ENCODE data around the gene CCDC24.

DNA sequence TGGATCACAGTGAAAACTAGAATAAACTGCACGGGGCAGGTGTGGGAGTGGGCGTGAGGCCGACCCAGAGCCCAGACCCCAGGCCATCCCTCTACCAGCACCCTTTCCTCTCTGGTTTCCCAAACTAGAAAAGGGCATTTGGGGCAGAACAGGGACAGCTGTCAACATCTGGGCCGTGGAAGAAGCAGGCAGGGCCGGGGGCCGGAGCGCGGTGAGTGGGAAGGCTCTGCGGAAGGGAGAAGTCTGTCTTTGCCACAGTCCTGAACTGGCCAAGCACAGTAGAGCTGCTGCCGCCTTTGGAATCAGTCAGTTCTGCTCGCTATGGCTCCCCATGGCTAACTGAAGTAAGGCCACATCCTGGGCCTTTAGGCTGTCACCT is 6.6 kb downstream of the CCDC24 start:
- TF ChIP-seq, protein P1, sequence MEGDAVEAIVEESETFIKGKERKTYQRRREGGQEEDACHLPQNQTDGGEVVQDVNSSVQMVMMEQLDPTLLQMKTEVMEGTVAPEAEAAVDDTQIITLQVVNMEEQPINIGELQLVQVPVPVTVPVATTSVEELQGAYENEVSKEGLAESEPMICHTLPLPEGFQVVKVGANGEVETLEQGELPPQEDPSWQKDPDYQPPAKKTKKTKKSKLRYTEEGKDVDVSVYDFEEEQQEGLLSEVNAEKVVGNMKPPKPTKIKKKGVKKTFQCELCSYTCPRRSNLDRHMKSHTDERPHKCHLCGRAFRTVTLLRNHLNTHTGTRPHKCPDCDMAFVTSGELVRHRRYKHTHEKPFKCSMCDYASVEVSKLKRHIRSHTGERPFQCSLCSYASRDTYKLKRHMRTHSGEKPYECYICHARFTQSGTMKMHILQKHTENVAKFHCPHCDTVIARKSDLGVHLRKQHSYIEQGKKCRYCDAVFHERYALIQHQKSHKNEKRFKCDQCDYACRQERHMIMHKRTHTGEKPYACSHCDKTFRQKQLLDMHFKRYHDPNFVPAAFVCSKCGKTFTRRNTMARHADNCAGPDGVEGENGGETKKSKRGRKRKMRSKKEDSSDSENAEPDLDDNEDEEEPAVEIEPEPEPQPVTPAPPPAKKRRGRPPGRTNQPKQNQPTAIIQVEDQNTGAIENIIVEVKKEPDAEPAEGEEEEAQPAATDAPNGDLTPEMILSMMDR (IDR thresholded peaks at IDR 0.05; ENCODE audit: insufficient read depth, low read depth, low read length): no peak
- no peak for TF ChIP-seq EZH2 (IDR thresholded peaks at IDR 0.05; ENCODE audit: insufficient read depth, low read length)
